ENCODE results near the gene GZMM.

Gene GZMM

DNA sequence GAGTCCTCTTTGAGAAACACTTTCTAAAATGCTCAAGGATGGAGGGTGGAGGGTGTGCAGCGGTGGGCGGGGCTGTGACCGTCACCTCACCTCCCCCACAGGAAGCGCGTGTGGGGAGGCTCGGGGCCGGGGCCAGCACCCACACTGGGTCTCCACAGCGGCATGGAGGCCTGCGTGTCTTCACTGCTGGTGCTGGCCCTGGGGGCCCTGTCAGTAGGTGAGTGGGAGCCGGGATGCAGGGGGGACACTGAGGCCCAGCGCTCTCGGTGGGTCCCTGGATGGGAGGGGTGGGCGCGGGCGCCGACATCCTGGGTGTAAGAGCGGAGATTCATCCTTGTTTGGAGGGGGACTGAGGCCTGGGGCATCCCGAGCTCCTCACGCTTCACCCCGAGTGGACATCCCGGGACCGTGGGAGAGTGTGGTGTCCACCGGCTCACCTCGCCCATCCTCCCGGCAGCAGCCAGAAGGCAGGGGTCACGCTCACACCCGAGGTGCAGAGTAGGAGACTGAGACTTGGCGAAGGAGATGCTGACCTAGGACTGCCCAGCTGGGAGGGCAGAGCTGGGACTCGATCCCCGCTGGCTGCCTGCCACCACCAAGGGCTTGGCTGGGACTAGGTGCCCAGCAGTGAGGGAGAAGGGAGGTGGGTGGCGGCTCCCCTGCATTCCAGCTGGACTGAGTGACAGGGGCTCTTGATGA is at the start of gene GZMM:
Gene GZMM (plus strand): TSS at position 144 of the 699 bp plus-strand sequence. CDS start 19 bp downstream, at position 163.
- no peak for DNase-seq

- DNase-seq = no peak
Measured at GRCh38 chr19:494171-495080, 49.4 kb upstream of the GZMM start.

GRCh38 chr19:495081-495401 is 48.8 kb upstream of the GZMM start:
- DNase-seq = no peak

GRCh38 chr19:495402-496111 is 48.3 kb upstream of the GZMM start:
- DNase-seq = no peak

- no peak for DNase-seq
Measured at GRCh38 chr19:496112-496665, 47.7 kb upstream of the GZMM start, which contains the start of gene MADCAM1. MADCAM1 (plus strand) TSS chr19:496486; CDS start chr19:496500, 14 bp downstream.

GRCh38 chr19:496986-497385 is 46.9 kb upstream of the GZMM start:
- DNase-seq = no peak

DNA sequence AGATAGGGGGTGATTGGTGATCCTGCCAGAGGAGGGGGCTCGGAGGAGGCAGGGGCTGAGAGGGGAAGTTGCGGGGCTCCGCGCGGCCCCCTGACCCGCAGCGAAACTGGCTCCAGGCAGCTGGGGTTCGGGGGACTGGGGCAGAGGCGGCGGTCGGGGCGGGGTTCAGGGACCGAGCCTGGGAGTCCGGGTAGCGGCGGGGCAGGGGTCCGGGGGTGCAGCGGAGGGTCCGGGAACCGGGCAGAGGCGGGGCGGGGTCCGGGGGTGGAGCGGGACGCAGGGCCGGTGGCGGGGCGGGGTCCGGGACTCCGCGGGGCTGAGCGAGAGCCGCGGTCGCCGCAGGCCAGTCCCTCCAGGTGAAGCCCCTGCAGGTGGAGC is 46.4 kb upstream of the GZMM start:
- DNase-seq = no peak

DNA sequence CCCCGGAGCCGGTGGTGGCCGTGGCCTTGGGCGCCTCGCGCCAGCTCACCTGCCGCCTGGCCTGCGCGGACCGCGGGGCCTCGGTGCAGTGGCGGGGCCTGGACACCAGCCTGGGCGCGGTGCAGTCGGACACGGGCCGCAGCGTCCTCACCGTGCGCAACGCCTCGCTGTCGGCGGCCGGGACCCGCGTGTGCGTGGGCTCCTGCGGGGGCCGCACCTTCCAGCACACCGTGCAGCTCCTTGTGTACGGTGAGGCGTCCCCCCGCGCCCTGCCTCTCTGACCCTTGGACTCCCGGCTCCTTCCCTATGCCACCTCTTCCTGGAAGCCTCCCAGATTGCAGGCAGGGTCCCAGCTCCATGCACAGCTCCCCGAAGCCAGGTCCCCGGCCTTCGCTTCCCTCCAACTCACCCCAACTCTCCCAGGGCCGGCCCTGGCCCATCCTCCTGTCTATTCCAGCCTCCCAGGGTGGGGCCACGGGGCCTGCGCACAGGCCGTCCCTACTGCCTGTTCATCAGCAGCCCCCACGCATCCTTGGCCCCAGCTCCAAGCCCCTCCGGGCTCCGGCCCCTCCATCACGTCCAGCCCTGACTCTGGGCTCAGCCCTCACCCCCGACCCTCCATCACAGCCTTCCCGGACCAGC is 45.9 kb upstream of the GZMM start:
- no peak for DNase-seq

DNA sequence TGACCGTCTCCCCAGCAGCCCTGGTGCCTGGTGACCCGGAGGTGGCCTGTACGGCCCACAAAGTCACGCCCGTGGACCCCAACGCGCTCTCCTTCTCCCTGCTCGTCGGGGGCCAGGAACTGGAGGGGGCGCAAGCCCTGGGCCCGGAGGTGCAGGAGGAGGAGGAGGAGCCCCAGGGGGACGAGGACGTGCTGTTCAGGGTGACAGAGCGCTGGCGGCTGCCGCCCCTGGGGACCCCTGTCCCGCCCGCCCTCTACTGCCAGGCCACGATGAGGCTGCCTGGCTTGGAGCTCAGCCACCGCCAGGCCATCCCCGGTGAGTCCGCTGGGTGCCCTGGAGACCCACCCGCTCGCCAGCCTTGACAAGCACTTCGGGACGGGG is 45.4 kb upstream of the GZMM start:
- no peak for DNase-seq

- no peak for DNase-seq
Measured at GRCh38 chr19:498977-499623, 44.8 kb upstream of the GZMM start.

- no peak for DNase-seq
Measured at GRCh38 chr19:501646-502045, 42.2 kb upstream of the GZMM start.

GRCh38 chr19:504616-505015 is 39.2 kb upstream of the GZMM start:
- DNase-seq = no peak

- DNase-seq = peak; percentile 99
Measured at GRCh38 chr19:506404-507285, 37.2 kb upstream of the GZMM start.

DNA sequence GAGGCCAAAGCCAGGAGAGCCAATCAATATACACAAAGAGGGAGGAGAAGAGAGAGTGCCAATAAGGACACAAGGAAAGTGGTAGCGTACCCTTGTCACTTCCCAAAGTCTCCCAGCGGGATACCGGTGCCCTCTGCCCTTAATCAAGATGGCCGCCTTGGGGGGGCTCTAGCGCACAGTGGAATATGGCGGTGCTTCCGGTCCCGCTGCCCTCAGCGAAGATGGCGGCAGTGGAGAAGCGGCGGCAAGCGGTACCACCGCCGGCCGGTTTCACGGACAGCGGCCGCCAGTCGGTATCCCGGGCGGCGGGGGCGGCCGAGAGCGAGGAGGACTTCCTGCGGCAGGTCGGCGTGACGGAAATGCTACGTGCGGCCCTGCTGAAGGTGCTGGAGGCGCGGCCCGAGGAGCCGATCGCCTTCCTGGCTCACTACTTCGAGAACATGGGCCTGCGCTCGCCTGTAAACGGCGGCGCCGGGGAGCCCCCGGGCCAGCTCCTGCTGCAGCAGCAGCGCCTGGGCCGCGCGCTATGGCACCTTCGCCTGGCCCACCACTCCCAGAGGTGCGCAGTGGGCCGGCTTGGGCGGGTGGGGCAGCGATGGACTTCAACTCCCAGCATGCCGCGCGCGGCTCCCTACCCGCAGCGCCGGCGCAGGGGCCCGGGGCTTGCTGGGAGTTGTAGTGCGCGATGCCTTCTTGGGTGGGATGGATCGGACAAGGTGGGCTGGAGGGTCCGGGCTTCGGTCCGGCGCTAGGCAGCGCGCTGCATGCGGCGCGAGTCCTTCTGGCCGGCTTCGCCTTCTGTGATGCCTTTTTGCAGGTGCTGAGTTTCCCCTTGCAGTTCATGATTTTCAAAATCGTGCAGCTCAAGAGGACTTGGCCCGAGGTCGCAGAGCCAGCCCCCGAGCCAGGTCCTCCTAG is 36.3 kb upstream of the GZMM start, which contains the start of gene TPGS1:
Gene TPGS1 (plus strand): TSS at position 212 of the 918 bp plus-strand sequence. CDS start 10 bp downstream, at position 222.
- DNase-seq = peak; percentile 76

- DNase-seq = no peak
Measured at GRCh38 chr19:508204-509150, 35.4 kb upstream of the GZMM start.

DNA sequence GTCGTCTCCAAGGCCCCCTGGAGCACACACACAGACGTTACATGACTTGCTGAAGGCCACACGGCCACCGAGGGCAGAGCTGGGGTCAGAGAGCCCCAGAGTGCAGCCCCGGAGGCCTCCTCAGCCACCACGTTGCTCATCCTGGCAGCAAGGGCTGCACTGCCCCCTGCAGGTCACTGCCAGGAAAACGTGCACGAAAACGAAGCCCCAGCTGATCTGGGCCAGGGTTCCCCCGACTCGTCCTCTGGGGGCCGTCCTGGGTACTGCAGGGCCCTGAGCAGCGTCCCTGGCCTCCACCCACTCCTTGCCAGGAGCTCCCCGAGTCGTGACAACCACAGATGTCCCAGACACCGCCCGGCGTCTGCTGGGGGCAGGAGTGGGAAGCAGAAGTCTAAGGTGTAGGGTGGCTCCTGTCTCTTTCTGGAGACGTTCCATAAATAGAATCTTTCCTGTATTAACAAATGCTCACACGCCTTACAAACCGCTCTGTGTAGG is 33.2 kb upstream of the GZMM start:
- DNase-seq = peak; percentile 61

- DNase-seq = peak; percentile 34
Measured at GRCh38 chr19:511101-511851, 32.6 kb upstream of the GZMM start.

Measured in KG1 (cell line).